HCT116 (cell line): ENCODE results near the gene PRMT2. TPM values are rescaled to one million over a fixed set of nuclear protein-coding genes. Genes with fewer than 3 reads are reported as not detected.

ENCODE experiments used
- ATAC-seq: fragments of 200-7000 bp; cut with Tn5 transposase; 2 replicates; pipeline ENCODE4 v1.9.1; 2020; ENCODE audit warnings: mild to moderate bottlenecking, moderate library complexity
- BruUV-seq: library from RNA; stranded (reverse); fragments of 400-500 nt; replicated peaks from 2 replicates; lab custom pipeline; 2021; lab: Mats Ljungman, UMichigan
- CTCF ChIA-PET: fragments of 300-600 bp; sonication (Branson Sonifier 250); formaldehyde crosslinking; loops from one replicate; lab custom pipeline; 2021; ENCODE audit warnings: antibody characterized with exemption; lab: Charles Lee
- POLR2A ChIA-PET: fragments of 300-600, 350-600 bp; sonication (Branson Sonifier 250); formaldehyde crosslinking; loops from one replicate; lab custom pipeline; 2021; ENCODE audit warnings: antibody characterized with exemption; lab: Charles Lee
- RAD21 ChIA-PET, 2 experiments: fragments of 300-600 bp; sonication (Branson Sonifier 250); formaldehyde crosslinking; loops; one replicate each; lab custom pipeline; 2023; ENCODE audit warnings: low total read pairs in 2 of 2; ENCODE audit not compliant: uncharacterized antibody in 2 of 2, unreplicated experiment in 2 of 2, low non-redundant PET in 1 of 2; lab: Charles Lee
- DNase-seq: peaks from one replicate; pipeline ENCODE4 v3.0.0-alpha.2; 2010; ENCODE audit warnings: low read depth, low spot score
- H2AFZ ChIP-seq: fragments of 200-600 bp; shearing (Covaris generic), sonication (generic); 2 replicates; pipeline ENCODE4 v1.6.1; 2017; ENCODE audit warnings: low read depth, mixed run types, mixed read lengths, antibody characterized with exemption, low read length; ENCODE audit not compliant: poor library complexity, severe bottlenecking
- H3K27ac ChIP-seq: 2 replicates; pipeline ENCODE4 v1.5.1; 2012; ENCODE audit warnings: low read depth, low read length
- H3K27me3 ChIP-seq: fragments of 200-600 bp; sonication (generic); 2 replicates; pipeline ENCODE4 v1.6.1; 2016; ENCODE audit warnings: mixed run types, low read length, mixed read lengths; ENCODE audit not compliant: insufficient read depth
- H3K36me3 ChIP-seq, 2 experiments: fragments of 200-500 bp in 1 of 2; fragments of 200-600 bp in 1 of 2; sonication (Bioruptor generic) in 1 of 2; sonication (generic) in 1 of 2; 2 replicates each; pipeline versions ENCODE4 v1.5.1 to v1.6.1; 2014 to 2016; ENCODE audit warnings: low read length in 2 of 2, inconsistent platforms in 1 of 2, mixed read lengths in 1 of 2, mixed run types in 1 of 2; ENCODE audit not compliant: insufficient read depth in 2 of 2, control insufficient read depth in 1 of 2
- H3K4me1 ChIP-seq, 2 experiments: fragments of 200-600 bp in 1 of 2; sonication (generic) in 1 of 2; 2 replicates each; pipeline versions ENCODE4 v1.5.1 to v1.6.1; 2012 to 2017; ENCODE audit warnings: low read length in 2 of 2, inconsistent platforms in 1 of 2, mild to moderate bottlenecking in 1 of 2, mixed read lengths in 1 of 2, mixed run types in 1 of 2, moderate library complexity in 1 of 2; ENCODE audit not compliant: insufficient read depth in 2 of 2, control insufficient read depth in 1 of 2
- H3K4me2 ChIP-seq: fragments of 200-600 bp; sonication (generic); 2 replicates; pipeline ENCODE4 v1.6.1; 2017; ENCODE audit warnings: mixed run types, low read length, mixed read lengths
- H3K4me3 ChIP-seq, 2 experiments: fragments of 200-600 bp in 1 of 2; sonication (generic) in 1 of 2; replicated peaks in 1 of 2; 2 replicates each; pipeline ENCODE4 v1.5.1; 2011 to 2016; ENCODE audit warnings: low read length in 2 of 2, control low read depth in 1 of 2, low read depth in 1 of 2, mild to moderate bottlenecking in 1 of 2, mixed read lengths in 1 of 2, mixed run types in 1 of 2
- H3K79me2 ChIP-seq: fragments of 200-600 bp; sonication (generic); 2 replicates; pipeline ENCODE4 v1.6.1; 2017; ENCODE audit warnings: mild to moderate bottlenecking, mixed run types, low read length, moderate library complexity, mixed read lengths; ENCODE audit not compliant: insufficient read depth
- H3K9ac ChIP-seq: fragments of 200-600 bp; sonication (generic); 2 replicates; pipeline ENCODE4 v1.6.1; 2016; ENCODE audit warnings: low read length, mixed read lengths
- H3K9me2 ChIP-seq: fragments of 200-600 bp; sonication (generic), shearing (Covaris generic); 2 replicates; pipeline ENCODE4 v1.6.1; 2017; ENCODE audit warnings: mixed run types, mild to moderate bottlenecking, moderate library complexity; ENCODE audit not compliant: insufficient read depth
- H3K9me3 ChIP-seq, 2 experiments: fragments of 200-500 bp in 1 of 2; fragments of 200-600 bp in 1 of 2; sonication (Bioruptor generic) in 1 of 2; sonication (generic) in 1 of 2; 2 replicates each; pipeline ENCODE4 v1.6.1; 2014 to 2017; ENCODE audit warnings: low read length in 2 of 2, mixed read lengths in 2 of 2, inconsistent platforms in 1 of 2, low read depth in 1 of 2, mild to moderate bottlenecking in 1 of 2, mixed run types in 1 of 2, moderate library complexity in 1 of 2; ENCODE audit not compliant: control insufficient read depth in 1 of 2, insufficient read depth in 1 of 2
- H4K20me1 ChIP-seq: fragments of 200-600 bp; sonication (generic), shearing (Covaris generic); 2 replicates; pipeline ENCODE4 v1.6.1; 2017; ENCODE audit warnings: mixed run types, mild to moderate bottlenecking, moderate library complexity; ENCODE audit not compliant: insufficient read depth
- CBX3 ChIP-seq: IDR thresholded peaks from 2 replicates; pipeline ENCODE4 v1.6.1; 2012; ENCODE audit warnings: low read depth
- CEBPB ChIP-seq: IDR thresholded peaks from 2 replicates; pipeline ENCODE4 v1.6.1; 2012; ENCODE audit warnings: low read depth
- EGR1 ChIP-seq: IDR thresholded peaks from 2 replicates; pipeline ENCODE4 v1.6.1; 2012; ENCODE audit warnings: low read depth
- ELF1 ChIP-seq: IDR thresholded peaks from 2 replicates; pipeline ENCODE4 v1.6.1; 2012; ENCODE audit warnings: low read depth, borderline replicate concordance
- EZH2 ChIP-seq: fragments of 200-600 bp; sonication (generic); IDR thresholded peaks from 2 replicates; pipeline ENCODE4 v1.6.1; 2017; ENCODE audit warnings: antibody characterized with exemption, mixed run types
- EZH2phosphoT487 ChIP-seq: fragments of 200-600 bp; IDR thresholded peaks from 2 replicates; pipeline ENCODE4 v1.6.1; 2018; ENCODE audit warnings: antibody characterized with exemption, borderline replicate concordance
- FOSL1 ChIP-seq: IDR thresholded peaks from 2 replicates; pipeline ENCODE4 v1.6.1; 2012; ENCODE audit warnings: low read depth
- JUND ChIP-seq: IDR thresholded peaks from 2 replicates; pipeline ENCODE4 v1.6.1; 2012
- POLR2A ChIP-seq: IDR thresholded peaks from 2 replicates; pipeline ENCODE4 v1.7.0; 2011; ENCODE audit warnings: borderline replicate concordance; ENCODE audit not compliant: insufficient read depth, insufficient read length; ENCODE audit errors: extremely low read depth
- SIN3A ChIP-seq: IDR thresholded peaks from 2 replicates; pipeline ENCODE4 v1.6.1; 2012; ENCODE audit warnings: low read depth
- SP1 ChIP-seq: IDR thresholded peaks from 2 replicates; pipeline ENCODE4 v1.6.1; 2012; ENCODE audit warnings: low read depth
- SRF ChIP-seq: IDR thresholded peaks from 2 replicates; pipeline ENCODE4 v1.6.1; 2012; ENCODE audit warnings: low read depth
- YY1 ChIP-seq: IDR thresholded peaks from 2 replicates; pipeline ENCODE4 v1.6.1; 2011; ENCODE audit warnings: low read length, low read depth, moderate library complexity, mild to moderate bottlenecking; ENCODE audit not compliant: insufficient replicate concordance; ENCODE audit errors: extremely low read depth
- ZFX ChIP-seq: fragments of 450-650 bp; IDR thresholded peaks from 2 replicates; pipeline ENCODE4 v1.6.1; 2017
- ZNF274 ChIP-seq: fragments of 200-500 bp; sonication (Bioruptor generic); IDR thresholded peaks from 2 replicates; pipeline ENCODE4 v1.6.1; 2014; ENCODE audit warnings: mild to moderate bottlenecking, low read depth, low read length, inconsistent platforms
- intact Hi-C: fragments of 100-400 bp; cut with micrococcal nuclease; formaldehyde crosslinking; loops from 2 replicates; pipeline ENCODE4 v1.10.0; 2022
- total RNA-seq: library from RNA; stranded (reverse); gene quantifications from one replicate; pipeline ENCODE4 v1.2.1, GENCODE V29; 2021; ENCODE audit not compliant: unreplicated experiment
- TF ChIP-seq, protein P1 (sequence below): IDR thresholded peaks from 2 replicates; pipeline ENCODE4 v1.6.1; 2011; ENCODE audit warnings: mild to moderate bottlenecking, low read length, moderate library complexity; ENCODE audit not compliant: insufficient replicate concordance; ENCODE audit errors: extremely low read depth
- TF ChIP-seq, protein P2 (sequence below): IDR thresholded peaks from 2 replicates; pipeline ENCODE4 v1.6.1; 2012; ENCODE audit warnings: low read depth
- TF ChIP-seq, protein P3 (sequence below): IDR thresholded peaks from 2 replicates; pipeline ENCODE4 v1.6.1; 2012

Gene PRMT2
- total RNA-seq, 1 experiment from 2014 or later = 59.1 TPM

DNA sequence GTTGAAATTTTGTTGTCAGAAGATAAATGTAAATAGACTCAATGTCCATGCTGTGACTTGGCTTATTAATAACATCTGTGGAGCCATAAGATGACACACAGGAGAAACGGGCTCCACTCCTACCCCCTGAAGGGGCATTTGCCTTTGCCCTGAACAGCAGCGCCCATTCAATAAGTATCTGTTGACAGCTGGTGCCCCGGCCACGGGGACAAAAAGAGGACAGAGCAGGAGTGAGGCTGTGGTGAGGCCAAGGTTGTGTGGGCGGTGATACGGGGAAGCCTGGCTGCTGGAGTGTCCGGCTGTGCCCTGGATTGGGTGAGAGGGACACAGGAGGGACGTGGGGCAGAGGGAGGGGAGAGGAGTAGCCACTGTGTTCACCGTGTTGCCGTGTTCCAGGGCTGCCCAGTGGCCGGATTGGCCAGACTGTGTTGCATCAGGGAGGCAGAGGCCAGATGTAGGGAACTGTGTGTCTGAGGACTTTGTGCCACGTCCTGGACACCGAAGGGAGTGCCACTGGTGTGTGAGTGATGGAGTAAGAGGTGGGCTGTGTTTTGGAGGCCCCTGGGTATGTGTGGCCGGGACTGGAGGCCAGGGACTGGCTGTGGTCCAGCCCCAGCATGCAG is 15.1 kb downstream of the PRMT2 start:
- intact Hi-C loops = no loop called here
- ChIA-PET RAD21 (no interaction called here), CTCF (no interaction called here), POLR2A (no interaction called here)
- no peaks in the 10 kb centered on the region for H4K20me1 ChIP-seq
- H3K36me3 ChIP-seq = peaks cover 49 to 54% of the 10 kb centered on the region in 2 experiments
- 0 out of 4 replicates have a peak, but pooled peaks cover 0 to 6% of the 10 kb centered on the region in 2 experiments for H3K9me3 ChIP-seq
- H2AFZ ChIP-seq = no peak overlapping the region
- TF ChIP-seq POLR2A = no peak
- TF ChIP-seq, protein P1, sequence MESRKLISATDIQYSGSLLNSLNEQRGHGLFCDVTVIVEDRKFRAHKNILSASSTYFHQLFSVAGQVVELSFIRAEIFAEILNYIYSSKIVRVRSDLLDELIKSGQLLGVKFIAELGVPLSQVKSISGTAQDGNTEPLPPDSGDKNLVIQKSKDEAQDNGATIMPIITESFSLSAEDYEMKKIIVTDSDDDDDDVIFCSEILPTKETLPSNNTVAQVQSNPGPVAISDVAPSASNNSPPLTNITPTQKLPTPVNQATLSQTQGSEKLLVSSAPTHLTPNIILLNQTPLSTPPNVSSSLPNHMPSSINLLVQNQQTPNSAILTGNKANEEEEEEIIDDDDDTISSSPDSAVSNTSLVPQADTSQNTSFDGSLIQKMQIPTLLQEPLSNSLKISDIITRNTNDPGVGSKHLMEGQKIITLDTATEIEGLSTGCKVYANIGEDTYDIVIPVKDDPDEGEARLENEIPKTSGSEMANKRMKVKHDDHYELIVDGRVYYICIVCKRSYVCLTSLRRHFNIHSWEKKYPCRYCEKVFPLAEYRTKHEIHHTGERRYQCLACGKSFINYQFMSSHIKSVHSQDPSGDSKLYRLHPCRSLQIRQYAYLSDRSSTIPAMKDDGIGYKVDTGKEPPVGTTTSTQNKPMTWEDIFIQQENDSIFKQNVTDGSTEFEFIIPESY = no peak
- no peak for TF ChIP-seq FOSL1
- TF ChIP-seq SRF = no peak
- TF ChIP-seq EZH2 = no peak
- no peak for TF ChIP-seq EZH2phosphoT487
- TF ChIP-seq YY1 = no peak
- TF ChIP-seq SIN3A = no peak
- TF ChIP-seq CEBPB = no peak
- TF ChIP-seq SP1 = no peak
- TF ChIP-seq JUND = no peak
- TF ChIP-seq CBX3 = no peak
- TF ChIP-seq, protein P2, sequence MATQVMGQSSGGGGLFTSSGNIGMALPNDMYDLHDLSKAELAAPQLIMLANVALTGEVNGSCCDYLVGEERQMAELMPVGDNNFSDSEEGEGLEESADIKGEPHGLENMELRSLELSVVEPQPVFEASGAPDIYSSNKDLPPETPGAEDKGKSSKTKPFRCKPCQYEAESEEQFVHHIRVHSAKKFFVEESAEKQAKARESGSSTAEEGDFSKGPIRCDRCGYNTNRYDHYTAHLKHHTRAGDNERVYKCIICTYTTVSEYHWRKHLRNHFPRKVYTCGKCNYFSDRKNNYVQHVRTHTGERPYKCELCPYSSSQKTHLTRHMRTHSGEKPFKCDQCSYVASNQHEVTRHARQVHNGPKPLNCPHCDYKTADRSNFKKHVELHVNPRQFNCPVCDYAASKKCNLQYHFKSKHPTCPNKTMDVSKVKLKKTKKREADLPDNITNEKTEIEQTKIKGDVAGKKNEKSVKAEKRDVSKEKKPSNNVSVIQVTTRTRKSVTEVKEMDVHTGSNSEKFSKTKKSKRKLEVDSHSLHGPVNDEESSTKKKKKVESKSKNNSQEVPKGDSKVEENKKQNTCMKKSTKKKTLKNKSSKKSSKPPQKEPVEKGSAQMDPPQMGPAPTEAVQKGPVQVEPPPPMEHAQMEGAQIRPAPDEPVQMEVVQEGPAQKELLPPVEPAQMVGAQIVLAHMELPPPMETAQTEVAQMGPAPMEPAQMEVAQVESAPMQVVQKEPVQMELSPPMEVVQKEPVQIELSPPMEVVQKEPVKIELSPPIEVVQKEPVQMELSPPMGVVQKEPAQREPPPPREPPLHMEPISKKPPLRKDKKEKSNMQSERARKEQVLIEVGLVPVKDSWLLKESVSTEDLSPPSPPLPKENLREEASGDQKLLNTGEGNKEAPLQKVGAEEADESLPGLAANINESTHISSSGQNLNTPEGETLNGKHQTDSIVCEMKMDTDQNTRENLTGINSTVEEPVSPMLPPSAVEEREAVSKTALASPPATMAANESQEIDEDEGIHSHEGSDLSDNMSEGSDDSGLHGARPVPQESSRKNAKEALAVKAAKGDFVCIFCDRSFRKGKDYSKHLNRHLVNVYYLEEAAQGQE = no peak
- no peak for TF ChIP-seq EGR1
- TF ChIP-seq ZNF274 = no peak
- TF ChIP-seq ELF1 = no peak
- TF ChIP-seq ZFX = no peak
- TF ChIP-seq, protein P3, sequence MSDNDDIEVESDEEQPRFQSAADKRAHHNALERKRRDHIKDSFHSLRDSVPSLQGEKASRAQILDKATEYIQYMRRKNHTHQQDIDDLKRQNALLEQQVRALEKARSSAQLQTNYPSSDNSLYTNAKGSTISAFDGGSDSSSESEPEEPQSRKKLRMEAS = no peak
- no TSS peak for BruUV-seq
- no peak overlapping the region for H3K9ac ChIP-seq
- DNase-seq = no peak
- H3K27ac ChIP-seq = no peak overlapping the region
- peaks cover 3% of the 10 kb centered on the region; the same call in 1 of the 2 replicates for H3K79me2 ChIP-seq
- H3K4me2 ChIP-seq = no peak overlapping the region
- ATAC-seq = no peak
- H3K27me3 ChIP-seq = no peaks in the 10 kb centered on the region
- H3K9me2 ChIP-seq = no peaks in the 10 kb centered on the region
- H3K4me1 ChIP-seq = no peaks in the 10 kb centered on the region
- H3K4me3 ChIP-seq = no peak overlapping the region
